Measurements from ENCODE around the gene OBI1.

Gene OBI1

GRCh38 chr13:78602561-78603239 is 56.3 kb downstream of the OBI1 start:
- DNase-seq: no peak

GRCh38 chr13:78601874-78602560 is 56.9 kb downstream of the OBI1 start:
- no peak for DNase-seq

GRCh38 chr13:78601124-78601873 is 57.7 kb downstream of the OBI1 start:
- DNase-seq: peak; percentile 16

DNA sequence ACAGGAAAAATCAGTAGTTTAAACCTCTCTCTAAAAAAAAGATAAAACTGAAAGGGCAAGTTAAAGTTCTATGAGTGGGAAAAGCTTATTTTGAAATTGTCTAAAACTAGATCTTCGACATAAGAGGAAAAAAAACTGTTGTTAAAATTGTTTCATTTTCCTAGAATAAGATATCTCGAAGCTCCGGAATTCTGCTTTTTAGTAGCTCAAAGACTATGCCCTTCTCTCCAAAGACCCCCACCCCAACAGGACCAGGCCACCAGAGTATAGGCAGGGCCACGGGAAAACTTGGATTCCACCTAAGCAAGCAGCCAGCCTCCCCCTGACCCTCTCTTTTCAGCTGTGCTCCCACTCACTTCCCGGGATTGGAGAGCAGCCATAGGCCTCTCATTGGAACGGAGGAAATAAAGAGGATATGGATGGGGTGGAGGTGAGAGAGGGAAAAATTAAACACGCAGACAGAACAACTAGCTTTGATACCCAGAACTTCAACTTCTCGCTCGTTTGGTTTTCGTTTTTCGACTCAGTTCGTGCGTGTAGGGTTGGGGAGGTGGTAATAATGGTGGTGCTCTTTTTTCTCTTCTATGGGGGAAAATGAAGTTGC is 58.6 kb downstream of the OBI1 start:
- DNase-seq: no peak

GRCh38 chr13:78599645-78600279 is 59.2 kb downstream of the OBI1 start:
- DNase-seq: no peak

DNA sequence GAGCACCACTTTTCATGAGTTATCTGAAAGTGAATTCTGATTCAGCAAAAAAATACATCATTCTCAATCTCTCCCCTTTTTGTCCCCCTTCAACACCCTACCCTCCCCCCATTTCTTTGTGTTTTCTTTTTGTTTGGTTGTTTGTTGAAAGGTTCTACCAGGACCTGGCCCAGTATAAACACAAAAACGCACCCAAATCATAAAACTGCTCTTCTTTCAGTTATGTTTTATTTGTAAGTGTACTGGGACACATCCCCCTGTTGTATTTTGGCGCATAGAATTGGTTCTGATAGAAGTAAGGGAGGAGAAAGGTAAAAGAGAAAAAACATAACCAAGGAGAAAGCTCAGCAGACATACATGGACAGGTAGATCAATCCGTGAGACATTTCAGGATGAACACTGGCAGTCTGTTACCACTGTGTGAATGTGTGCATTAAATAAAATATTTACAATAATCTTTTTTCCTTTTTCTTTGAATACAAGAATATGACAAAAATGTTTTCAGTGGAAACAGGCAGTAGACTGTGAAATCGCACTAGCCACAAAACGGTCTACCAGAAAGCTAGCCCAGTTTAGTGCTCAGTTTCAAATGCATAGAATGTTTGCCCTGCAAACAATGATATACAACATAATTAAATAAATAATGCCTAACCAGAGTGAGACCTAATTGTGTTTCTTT is 59.9 kb downstream of the OBI1 start:
- DNase-seq: no peak

DNA sequence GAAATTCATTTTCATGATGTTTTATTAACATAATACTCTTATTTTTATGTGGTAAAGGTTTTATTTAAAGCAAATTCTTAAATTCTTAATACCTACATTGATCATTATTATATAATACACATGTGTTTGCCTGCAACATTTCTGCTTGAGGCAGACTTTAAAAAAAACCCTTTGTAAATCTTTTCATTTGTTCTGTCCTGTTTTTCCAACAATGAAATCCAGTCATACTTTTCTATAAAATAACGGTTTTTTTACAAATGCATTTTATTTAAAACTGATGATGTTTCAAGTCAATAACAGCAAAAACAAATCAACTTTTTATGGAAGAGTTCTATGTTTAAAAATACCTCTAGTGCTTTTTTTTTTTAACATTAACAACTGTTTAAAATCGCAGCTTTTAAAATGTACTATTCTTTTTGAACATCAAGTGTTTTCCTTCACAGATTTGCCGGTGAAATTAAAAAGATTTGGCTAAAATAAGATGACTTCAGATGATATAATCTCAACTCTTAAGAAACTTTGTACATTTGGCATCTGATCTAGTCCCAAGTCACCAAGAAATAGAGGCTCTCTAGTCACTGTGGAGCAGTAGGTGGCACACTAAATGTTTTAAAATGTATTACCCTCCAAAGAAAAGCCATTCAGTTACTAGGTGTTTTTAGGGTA is 60.7 kb downstream of the OBI1 start:
- no peak for DNase-seq

- no peak for DNase-seq
Measured at GRCh38 chr13:78597602-78597932, 61.4 kb downstream of the OBI1 start.

- no peak for DNase-seq
Measured at GRCh38 chr13:78596736-78597601, 62.0 kb downstream of the OBI1 start.

DNA sequence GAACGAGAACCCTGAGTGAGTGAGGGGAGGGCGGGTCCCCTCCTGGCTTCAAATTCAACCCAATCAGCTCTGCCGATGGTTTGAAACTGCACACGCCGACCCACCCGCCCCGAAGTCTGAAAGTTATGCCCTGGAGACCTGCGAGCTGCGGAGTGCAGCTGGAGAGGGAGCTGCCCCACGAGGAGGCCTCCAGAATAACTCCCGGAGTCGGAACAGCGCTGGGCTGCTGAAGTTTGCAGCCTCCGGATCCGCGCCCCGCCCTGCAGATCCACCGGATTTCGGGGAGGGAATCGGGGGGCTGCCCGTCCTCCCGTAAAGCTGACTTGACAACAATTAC is 62.6 kb downstream of the OBI1 start:
- no peak for DNase-seq

DNA sequence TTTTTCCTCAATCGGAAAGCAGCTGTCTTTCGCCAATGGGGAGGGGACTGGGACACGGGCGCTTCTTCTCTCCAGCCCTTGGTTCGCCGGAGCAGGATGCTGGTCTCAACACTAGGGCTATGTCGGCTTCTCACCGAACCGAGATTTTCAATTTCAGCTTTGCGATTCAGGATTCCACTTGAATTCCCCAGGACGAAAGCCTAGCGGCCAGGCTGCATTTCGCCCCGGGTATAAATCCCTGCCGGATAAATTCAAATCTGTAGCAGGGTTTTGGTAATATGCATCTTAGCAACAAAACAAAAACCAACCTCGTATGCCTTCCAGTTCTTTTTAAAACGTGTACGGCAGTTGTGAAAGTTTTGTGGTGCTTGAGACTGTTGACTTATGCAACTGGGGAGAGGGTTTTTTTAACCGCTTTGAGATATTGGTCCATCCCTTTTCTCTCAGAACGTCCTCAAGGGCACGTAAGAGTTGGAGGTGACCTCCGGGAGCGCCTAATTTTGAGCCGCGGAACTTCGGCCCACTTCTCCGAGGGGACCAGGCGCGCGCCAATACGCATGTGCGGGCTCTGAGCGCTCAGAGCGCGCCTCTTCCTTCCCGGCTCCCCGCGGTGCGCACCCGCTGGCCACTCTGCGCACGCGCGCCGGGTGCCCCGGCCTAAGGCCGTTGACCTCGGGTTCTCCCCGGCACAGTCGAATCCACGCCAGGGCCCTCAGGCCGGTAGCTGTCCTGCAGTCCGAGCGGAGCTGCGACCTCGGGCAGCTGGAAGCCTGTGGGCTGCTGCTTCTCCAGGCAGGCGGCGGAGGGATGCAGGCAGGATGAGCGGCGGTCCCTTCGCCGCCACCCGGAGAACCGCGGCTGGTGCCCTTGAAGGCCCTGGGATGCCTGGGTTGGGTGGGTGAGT is 63.2 kb downstream of the OBI1 start:
- DNase-seq: no peak

GRCh38 chr13:78594456-78594975 is 64.4 kb downstream of the OBI1 start:
- no peak for DNase-seq

DNA sequence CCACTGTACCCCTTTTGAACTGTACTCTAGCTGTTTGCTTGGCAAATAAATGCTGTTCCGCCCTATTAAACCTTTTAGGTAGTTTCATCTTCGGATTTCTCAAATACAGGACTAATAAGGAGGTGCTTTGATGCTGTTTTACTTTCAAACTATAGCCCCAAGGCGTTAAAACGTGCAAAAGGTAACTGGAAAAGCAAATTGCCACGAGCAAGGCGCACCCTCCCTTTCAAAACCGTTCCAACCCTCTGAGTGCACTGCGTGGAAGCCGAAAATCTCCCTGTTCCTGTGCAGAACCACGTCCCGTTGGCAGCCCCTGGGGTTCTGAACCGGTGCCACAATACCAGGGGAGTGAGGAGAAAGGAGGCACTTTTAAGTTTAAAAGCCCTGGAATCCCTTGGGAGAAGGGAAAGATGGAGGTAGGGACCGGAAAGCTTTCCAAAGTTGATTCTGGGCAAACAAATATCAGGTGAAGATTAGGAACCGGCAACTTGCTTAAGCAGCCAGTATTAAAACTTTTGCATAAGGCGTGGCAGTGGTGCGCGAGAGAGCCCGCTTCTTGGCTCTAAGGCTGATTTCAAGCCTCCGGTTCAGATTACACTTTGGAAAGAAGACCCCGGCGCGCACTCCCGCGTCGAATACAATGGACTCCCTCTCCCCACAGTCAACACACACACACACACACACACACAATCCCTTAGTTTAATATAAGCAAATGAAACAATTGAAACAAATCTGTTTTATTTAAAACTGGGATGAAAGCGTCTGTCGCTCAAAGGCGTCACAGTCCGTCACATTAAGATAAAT is 65.1 kb downstream of the OBI1 start:
- DNase-seq: no peak

GRCh38 chr13:78593129-78593528 is 65.8 kb downstream of the OBI1 start:
- DNase-seq: no peak

DNA sequence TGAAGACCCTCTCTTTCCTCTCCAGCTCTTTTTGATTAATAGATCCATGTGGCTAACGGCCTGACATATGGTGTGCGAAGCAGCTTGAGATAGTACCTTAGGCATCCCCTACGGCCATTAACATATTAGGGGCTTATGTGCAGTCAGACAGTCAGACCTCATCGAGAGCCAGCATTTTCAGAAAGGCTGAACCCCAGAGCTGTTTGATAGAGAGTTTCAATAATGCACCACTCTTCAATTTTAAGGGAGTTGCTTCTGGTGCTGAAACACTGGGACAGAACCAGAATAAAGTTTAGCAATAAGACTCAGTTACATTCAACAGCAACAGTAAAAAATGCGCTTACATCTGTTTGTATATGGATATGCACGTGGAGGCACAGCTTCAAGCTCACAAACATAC is 66.4 kb downstream of the OBI1 start:
- no peak for DNase-seq

GRCh38 chr13:78589206-78589605 is 69.7 kb downstream of the OBI1 start:
- DNase-seq: no peak

DNA sequence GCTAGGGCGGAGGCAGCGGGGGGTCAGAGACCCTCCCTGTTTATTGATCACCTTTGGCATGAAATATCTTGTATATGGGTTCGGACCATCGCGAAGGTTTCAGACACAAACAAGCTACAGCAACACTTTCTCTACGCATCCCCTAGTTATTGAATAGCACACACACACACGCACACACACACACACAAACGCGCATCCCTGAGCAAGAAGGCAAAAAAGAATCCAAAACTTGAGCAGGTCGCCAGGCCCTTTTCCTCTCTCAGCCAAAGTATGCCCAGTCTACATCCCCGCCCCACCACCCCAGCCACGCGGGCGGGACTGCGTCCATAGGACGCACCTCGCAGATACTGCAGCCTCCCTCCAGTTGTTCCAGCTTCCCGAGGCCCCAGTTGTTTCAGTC is 71.6 kb downstream of the OBI1 start:
- DNase-seq: no peak

DNA sequence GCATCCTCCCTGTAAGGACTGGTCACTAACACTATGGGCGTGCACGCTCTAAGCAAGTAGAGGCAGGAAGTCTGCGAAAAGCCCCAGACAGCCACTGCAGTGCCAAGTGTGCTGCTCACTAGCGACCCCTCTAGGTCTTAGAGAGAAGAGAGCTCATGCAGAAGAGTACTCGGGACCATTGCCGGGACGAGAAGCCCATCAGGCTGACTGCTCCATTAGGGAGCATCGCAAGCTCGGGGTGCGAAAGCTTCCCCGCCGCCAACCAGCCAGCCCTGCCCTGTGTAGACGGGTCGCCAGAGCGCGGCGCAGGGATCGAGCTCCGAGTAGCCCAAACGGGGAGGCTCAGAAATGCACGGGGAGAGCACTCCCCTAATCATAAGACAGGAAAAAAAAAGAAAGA is 72.2 kb downstream of the OBI1 start:
- DNase-seq: no peak

DNA sequence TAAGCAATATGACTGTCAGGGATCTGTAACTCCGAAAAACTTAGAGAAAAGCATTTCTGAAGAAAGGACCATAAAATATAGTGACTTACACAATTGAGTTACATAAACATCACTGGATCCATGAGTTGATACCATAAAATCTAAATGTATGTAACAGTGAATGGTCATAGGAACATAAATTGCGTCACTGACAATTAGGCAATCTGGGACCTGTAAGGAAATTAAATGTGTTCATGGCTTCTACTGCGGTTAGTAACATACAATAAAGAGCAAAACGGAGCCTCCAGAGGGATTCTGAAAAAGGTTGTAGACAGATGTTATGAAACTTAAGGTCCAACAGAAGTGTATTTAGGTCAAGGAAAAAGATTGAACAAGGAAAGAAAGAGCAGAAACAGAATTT is 82.7 kb downstream of the OBI1 start:
- DNase-seq: no peak
